ENCODE results near the gene RBM20. TPM values are rescaled to one million over a fixed set of nuclear protein-coding genes. Genes with fewer than 3 reads are reported as not detected.

The RBM20 gene
- total and polyA plus RNA-seq, 10 of the 15 experiments (the other 5 are each of a cell fraction or from before 2014, with no cell fraction given) = 0.04 to 0.26 (median 0.15) TPM

- FAIRE-seq (no peak), ATAC-seq (0 out of 3 replicates have a peak, but pooled peaks have one; percentile 16), DNase-seq (ENCODE audit: low read depth, low spot score) (no peak)
- Histone ChIP-seq H3K9me3 (replicated peaks; ENCODE audit: control insufficient read depth, insufficient read depth, low read length) (no peaks in the 10 kb centered on the region), H3K9ac (ENCODE audit: control insufficient read depth, insufficient read depth, low read length) (no peak overlapping the region), H3K27me3 (replicated peaks in 1 of 2; ENCODE audit: control insufficient read depth in 2 of 2, insufficient read depth in 2 of 2, low read length in 1 of 2) (peaks cover 0 to 6% of the 10 kb centered on the region in 2 experiments; a peak in 1 of 4 replicates), H3K4me1 (ENCODE audit: control insufficient read depth, insufficient read depth, low read length) (no peaks in the 10 kb centered on the region), H3K4me2 (ENCODE audit: control insufficient read depth, insufficient read depth) (no peak overlapping the region), H3K4me3 (no peak overlapping the region; the same call in 1 of the 2 replicates), H3K27ac (ENCODE audit: control insufficient read depth, insufficient read depth) (no peak overlapping the region), H3K36me3 (ENCODE audit: control insufficient read depth in 2 of 2, insufficient read depth in 2 of 2, low read length in 1 of 2) (no peaks in the 10 kb centered on the region), H4K20me1 (ENCODE audit: control insufficient read depth, insufficient read depth) (no peaks in the 10 kb centered on the region), H3K79me2 (ENCODE audit: control insufficient read depth, insufficient read depth, low read length) (no peaks in the 10 kb centered on the region), H2AFZ (ENCODE audit: control insufficient read depth, low read depth, low read length) (no peak overlapping the region)
- in situ Hi-C loops (cut with MboI) = loop anchor here (25.0 kb wide), 1 partner anchor 604 kb away; no protein-coding TSS in a partner anchor
- BruUV-seq (replicated peaks) = no TSS peak
- WGBS (ENCODE audit: insufficient coverage, insufficient replicate concordance, low lambda C conversion rate, missing lambda C conversion rate) = 23% methylated on average over 16 of the region's 16 CpGs
- intact Hi-C loops (cut with micrococcal nuclease; ENCODE audit: unreplicated experiment) = no loop called here
- ChIA-PET RAD21 (ENCODE audit: unreplicated experiment) (interaction anchor here (0.9 kb wide), 1 partner anchor 62 kb away, joined by 3 read pairs; no protein-coding TSS in a partner anchor), CTCF (interaction anchor here (0.5 to 1.2 kb wide), 4 partner anchors 10 to 344 kb away, joined by 3 to 4 read pairs (median 3); no protein-coding TSS in a partner anchor), SMC1A (ENCODE audit: uncharacterized antibody, unreplicated experiment) (interaction anchor here (0.5 kb wide), 1 partner anchor 1267 kb away, joined by 3 read pairs; no protein-coding TSS in a partner anchor), POLR2A (no interaction called here)
- 0 out of 4 replicates have a peak, but pooled peaks of 1 of the 2 experiments have one; percentile 18 for TF ChIP-seq BHLHE40 (IDR thresholded peaks at IDR 0.05; ENCODE audit: borderline replicate concordance in 1 of 2, low read depth in 2 of 2, low read length in 1 of 2)
- peak; percentile 73; the same call in 1 of the 2 replicates for TF ChIP-seq RAD51 (IDR thresholded peaks at IDR 0.05)
- no peak for TF ChIP-seq IRF3 (IDR thresholded peaks at IDR 0.05)
These were observed 89.2 kb downstream of the RBM20 start for GRCh38 chr10:110733218-110733952.

- POLR2A ChIA-PET = no interaction called here
These were observed 91.5 kb downstream of the RBM20 start for GRCh38 chr10:110735620-110736027.

More at GRCh38 chr10:110735620-110736027, 91.5 kb downstream of the RBM20 start:
- Histone ChIP-seq H3K36me3 (ENCODE audit: control insufficient read depth in 2 of 2, insufficient read depth in 2 of 2, low read length in 1 of 2) (no peaks in the 10 kb centered on the region), H3K9me3 (replicated peaks; ENCODE audit: control insufficient read depth, insufficient read depth, low read length) (no peaks in the 10 kb centered on the region), H3K9ac (ENCODE audit: control insufficient read depth, insufficient read depth, low read length) (no peak overlapping the region), H3K27ac (ENCODE audit: control insufficient read depth, insufficient read depth) (no peak overlapping the region), H3K79me2 (ENCODE audit: control insufficient read depth, insufficient read depth, low read length) (no peaks in the 10 kb centered on the region), H2AFZ (ENCODE audit: control insufficient read depth, low read depth, low read length) (no peak overlapping the region), H4K20me1 (ENCODE audit: control insufficient read depth, insufficient read depth) (no peaks in the 10 kb centered on the region), H3K27me3 (replicated peaks in 1 of 2; ENCODE audit: control insufficient read depth in 2 of 2, insufficient read depth in 2 of 2, low read length in 1 of 2) (peaks cover 0 to 6% of the 10 kb centered on the region in 2 experiments; a peak in 1 of 4 replicates), H3K4me2 (ENCODE audit: control insufficient read depth, insufficient read depth) (no peak overlapping the region), H3K4me1 (ENCODE audit: control insufficient read depth, insufficient read depth, low read length) (no peaks in the 10 kb centered on the region), H3K4me3 (no peak overlapping the region)
- in situ Hi-C loops (cut with MboI) = loop anchor here (25.0 kb wide), 1 partner anchor 602 kb away; no protein-coding TSS in a partner anchor
- ChIA-PET SMC1A (ENCODE audit: uncharacterized antibody, unreplicated experiment) (interaction anchor here (1.0 kb wide), 1 partner anchor 13 kb away, joined by 3 read pairs; no protein-coding TSS in a partner anchor), CTCF (no interaction called here), RAD21 (ENCODE audit: unreplicated experiment) (no interaction called here)
- DNase-seq (ENCODE audit: low read depth, low spot score) = no peak
- WGBS (ENCODE audit: insufficient coverage, insufficient replicate concordance, low lambda C conversion rate, missing lambda C conversion rate) = 69% methylated on average over 6 of the region's 6 CpGs
- no peak for FAIRE-seq
- intact Hi-C loops (cut with micrococcal nuclease; ENCODE audit: unreplicated experiment) = no loop called here
- no peak for ATAC-seq
- no TSS peak for BruUV-seq (replicated peaks)
- TF ChIP-seq YY1 (IDR thresholded peaks at IDR 0.05; ENCODE audit: low read depth, low read length) (no peak), SREBF1 (IDR thresholded peaks at IDR 0.05; ENCODE audit: low read length) (no peak), SIN3A (IDR thresholded peaks at IDR 0.05; ENCODE audit: low read depth, low read length) (no peak), IKZF2 (IDR thresholded peaks at IDR 0.05) (no peak), TBL1XR1 (IDR thresholded peaks at IDR 0.05; ENCODE audit: low read depth, low read length) (no peak), E2F8 (IDR thresholded peaks at IDR 0.05; ENCODE audit: low read depth, partially characterized antibody) (no peak), SIX5 (IDR thresholded peaks at IDR 0.05; ENCODE audit: low read depth, low read length, severe bottlenecking) (no peak)

Data from GM12878 (cell line).